GM18499 (cell line): Measurements from ENCODE around the gene ERAL1.
"Not testable (repeated sequence)": the region's sequence is repeated elsewhere in the genome, so short reads cannot be mapped to it uniquely, and the experiment has no call there.

ENCODE experiments used
- ATAC-seq: cut with Tn5 transposase; IDR thresholded peaks from one replicate; pipeline ENCODE4 v1.9.1; 2021; ENCODE audit warnings: moderate number of reproducible peaks; ENCODE audit not compliant: insufficient read depth, unreplicated experiment

ERAL1 gene

DNA sequence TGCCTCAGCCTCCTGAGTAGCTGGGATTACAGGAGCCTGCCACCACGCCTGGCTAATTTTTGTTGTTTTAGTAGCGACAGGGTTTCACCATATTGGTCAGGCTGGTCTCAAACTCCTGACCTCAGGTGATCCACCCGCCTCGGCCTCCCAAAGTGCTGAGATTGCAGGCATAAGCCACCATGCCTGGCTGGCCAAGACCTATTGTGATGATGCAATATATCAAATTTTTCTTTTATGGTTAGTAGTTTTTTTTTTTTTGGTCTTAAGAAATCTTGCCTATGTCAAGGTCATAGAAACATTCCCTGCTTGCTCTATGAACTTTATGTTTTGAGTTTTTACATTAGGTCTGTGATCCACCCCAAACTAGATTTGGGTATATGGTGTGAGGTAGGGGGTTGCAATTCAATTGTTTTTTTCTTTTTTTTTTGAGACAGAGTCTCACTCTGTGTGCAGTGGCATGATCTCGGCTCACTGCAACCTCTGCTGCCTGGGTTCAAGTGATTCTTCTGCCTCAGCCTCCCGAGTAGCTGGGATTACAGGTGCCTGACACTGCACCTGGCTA, 22.4 kb downstream of the ERAL1 start:
- not testable (repeated sequence) for ATAC-seq

DNA sequence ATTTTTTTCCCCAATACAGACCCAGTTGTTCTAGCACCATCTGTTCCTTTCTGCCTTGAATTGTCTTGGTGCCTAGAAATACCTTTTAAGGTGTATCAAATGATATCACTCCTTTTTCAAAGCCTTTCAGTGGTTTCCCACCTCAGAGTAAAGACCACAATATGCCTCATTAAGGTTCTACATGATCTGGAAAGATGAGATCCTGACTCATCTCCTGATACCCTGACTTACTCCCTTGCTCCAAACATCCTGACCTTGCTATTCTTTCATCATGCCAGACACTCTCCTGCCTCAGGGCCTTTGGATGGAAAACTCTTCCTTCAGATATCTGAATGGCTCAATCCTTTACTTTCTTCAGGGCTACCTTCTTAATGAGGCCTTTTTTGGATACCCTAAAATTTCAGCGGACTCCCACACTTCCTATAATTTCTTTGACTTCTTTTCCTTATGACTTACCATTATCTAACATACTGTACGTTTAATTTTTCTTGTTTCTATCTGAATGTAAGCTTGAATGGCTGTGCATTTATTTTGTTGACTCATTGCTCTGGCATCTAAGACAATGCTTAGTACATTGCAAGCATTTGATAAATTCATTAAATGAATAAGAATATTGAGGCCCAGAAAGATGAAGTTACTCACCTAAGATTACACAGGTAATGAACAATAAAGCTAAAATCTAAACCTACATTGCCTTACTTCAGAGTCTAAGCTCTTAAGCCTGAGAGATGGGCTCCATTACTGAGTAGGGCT, 23.5 kb downstream of the ERAL1 start:
- ATAC-seq, result no peak

DNA sequence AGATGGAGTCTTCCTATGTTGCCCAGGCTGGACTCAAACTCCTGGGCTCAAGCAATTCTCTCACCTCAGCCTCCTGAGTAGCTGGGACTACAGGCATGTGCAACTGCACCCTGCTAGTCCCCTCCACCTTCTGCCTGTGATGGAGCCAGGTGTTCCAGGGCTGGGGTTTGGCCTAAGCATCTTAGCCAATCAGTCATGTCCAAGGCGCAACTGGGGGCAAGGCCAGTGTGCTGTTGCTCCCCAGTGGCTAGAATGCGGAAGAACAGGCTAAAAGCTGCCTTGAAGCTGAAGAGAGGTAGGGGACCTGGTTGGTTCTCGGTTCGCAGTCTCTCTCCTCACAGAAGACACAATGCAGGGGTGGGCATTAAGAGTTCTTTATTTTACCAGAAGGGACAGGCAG, 24.2 kb downstream of the ERAL1 start:
- no peak for ATAC-seq

DNA sequence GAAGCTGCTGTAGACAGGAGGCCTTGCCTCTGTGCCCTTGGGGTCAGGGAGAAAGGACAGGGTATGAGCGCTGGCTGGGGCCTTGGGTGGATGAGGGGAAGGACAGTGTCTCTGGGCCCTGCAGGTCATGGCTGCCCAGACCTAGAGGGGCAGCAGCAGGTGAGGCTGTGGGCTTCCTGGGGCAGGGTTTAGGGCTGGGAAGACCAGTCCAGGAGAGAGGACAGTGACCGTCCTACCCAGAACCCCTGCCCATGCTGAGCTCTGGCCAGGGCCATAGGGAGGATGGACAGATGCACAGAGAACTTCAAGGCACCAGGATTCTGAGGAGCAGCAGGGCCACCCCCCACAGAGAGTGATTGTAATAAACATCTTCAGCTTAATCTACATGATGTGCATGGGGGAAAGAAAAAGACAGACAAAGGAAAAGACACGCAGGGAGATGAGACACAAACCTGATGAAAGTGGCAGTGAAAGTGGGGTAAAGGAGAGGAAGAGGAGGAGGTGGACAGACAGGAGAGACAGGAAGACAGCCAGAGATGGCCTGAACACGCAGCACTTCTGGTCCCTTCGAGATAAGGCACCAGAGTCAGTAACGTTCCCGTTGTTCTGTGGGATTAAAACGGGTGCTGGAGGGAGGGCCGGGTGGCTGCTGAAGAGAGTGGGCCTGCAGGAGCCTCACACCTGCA, 25.2 kb downstream of the ERAL1 start:
- no peak for ATAC-seq

DNA sequence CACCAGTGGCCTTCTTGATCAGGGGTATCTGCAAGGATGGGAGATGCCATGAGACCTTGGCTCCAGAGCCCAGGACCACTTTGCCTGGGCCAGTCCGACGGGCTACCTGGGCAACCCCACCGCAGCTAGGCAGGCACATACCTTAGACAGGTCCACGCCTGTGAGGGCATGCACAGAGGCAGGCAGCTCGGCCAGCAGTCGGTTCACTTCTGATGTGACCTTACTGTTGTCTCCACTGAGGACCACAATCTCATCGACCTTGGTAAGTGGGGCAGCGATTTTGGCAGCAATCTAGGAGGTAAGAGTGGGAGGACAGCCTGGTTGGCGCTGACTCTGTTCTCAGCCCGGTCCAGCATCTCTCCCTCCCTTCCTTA, 25.7 kb downstream of the ERAL1 start:
- no peak for ATAC-seq

DNA sequence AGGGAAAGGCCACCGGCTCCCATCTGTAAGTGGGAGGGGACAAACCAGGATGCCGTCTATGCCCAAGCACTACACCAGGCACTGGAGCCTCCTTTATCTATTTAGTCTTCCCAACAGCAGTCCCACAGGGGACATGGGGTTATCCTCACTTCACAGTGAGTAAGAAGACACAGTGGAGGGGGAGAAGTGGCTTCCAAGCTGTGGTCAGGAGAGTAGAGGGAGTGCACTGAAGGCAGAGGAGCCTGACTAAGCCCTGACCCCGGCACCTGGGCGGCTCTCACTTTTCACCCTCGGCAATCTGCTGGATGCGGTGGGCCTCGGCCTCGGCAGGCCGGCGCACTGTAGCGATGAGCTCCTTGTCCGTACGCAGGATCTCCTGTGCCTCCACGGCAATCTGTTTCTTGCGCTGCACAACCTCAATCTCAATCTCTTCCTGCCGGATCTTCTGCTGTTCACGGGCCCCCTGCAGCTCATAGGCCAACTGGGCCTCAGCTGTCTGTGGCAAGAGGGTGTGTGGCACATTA, 26.8 kb downstream of the ERAL1 start:
- no peak for ATAC-seq

DNA sequence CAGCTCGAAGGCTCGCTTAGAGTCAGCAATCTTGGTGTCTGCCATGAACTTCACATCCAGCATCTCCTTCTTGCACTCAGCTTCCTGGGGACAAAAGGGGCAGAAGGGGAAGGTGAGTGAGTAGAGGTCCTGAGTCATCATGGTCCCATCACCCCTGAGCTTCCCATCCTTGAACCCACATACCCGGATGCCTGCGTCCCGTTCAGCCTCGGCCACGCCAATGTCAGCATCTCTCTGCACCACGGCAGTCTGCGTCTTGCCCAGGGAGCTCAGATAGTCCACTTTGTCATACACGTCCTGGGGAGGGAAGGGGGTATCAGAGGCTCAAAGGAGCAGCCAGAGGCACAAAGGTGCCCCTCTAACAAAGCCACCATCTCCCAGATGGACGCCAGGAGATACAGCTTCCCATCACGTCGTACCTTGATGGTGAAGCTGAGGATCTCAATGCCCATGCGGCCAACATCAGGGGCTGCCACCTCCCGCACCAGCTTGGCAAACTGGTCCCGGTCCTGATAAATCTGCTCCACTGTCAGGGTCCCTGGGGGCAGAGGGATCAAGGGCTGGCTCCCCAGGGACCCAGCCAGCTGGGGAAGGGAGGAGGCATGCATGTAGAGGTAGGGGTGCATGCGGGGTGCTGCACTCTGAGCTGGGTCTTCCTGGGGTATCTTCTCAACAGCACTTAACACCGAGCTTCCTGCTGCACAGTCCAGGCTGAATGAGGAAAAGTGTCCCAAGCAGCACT, 27.5 kb downstream of the ERAL1 start:
- no peak for ATAC-seq

DNA sequence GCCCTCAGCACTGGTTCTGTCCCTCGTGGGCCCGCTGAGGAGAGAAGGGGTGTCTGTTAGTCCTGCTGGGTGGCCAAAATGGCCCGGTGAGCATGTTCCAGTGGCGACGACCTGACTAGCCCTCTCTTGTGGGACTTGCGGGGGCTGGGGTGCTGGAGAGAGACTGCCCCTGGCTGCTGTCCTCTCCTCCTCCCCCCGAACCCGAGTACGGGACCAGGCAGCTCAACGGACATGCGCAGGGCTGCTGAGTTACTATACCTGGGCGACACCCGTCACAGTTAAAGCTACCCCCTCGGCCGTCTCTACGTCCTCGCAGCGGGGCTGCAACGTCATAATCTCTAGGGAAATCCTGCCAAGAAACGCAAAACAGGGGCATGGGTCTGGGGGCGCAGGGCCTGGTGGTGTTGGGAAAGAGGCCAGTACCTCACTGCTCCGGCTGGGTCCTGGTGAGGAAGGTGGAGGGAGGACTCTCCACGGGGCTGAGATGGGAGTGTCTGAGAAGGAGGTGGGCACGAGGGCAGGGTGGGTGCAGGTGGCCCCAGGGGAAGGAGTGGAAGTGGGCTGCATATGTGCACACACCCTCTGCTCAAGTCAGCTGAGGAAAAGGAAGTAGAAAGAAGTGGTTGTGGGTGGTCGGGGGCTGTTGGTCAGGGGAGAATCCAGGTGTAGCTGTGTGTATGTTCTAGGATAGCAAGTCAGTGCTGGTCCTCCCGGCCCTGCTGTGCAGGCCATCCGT, 29.3 kb downstream of the ERAL1 start:
- no peak for ATAC-seq

DNA sequence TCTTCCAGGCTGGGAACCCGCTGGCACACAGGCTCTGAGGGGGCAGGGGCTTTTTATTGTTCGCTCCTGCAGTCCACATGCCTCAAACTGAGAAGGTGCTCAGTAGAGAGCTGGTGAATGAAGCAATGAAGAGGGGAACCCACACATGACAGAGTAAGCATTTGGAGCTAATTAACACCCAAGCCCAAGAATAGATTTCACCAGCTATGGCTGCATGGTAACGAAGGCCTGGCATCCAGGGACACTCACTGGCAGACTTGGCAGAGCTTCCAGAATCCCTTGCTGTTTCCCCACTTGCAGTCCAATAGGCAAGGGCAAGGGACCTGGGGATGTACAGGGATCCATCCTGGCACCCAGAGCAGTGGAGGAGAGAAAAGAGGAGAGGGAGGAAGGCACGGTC, 30.5 kb downstream of the ERAL1 start:
- ATAC-seq, result no peak

DNA sequence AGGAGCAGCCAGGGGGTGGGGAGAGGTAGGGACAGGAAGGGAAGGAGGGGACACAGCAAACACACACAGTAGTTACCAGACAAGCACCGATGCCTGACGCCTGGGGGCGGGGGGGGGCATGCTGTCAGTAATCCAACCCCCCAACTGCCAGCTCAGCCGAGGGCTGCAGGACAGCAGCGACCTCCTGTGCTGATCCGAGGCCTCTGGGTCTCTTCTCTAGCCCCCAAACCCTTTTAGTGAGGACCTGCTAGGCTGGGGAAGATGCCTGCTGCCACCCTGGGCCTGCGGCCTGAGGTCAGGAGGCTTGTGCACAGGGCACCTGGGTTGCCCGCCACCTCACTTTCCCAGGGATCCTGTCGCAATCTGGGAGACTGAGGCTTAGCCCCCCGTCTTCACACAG, 31.1 kb downstream of the ERAL1 start:
- ATAC-seq, result no peak

DNA sequence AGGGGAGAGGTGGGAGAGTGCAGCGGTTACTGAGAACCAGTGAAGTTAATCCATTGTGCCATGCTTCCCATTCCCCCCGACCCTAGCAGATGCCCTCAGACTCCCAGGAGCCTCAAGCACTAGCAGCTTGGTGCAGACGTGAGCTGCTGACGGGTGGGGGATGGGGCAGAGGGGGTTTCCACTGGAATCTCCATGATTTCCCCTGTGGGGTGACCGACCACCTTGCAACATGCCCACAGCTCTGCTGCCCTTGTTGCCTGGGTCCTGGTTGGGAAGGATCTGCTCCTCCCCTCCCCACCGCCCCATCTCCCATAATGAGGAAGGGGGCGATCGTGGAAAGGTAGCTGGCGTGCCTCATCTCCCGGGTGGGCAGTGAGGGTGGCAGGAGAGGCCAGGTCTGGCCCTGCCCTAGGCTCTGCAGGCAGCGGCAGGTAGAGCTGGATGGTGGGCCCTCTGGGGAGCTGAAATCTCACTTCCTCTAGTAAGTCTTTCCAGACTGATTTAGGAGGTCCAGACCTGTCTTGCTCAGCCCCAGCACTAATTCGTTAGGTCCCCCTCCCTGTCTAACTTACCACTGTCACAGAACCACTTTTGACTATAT, 33.2 kb downstream of the ERAL1 start:
- ATAC-seq, result no peak

DNA sequence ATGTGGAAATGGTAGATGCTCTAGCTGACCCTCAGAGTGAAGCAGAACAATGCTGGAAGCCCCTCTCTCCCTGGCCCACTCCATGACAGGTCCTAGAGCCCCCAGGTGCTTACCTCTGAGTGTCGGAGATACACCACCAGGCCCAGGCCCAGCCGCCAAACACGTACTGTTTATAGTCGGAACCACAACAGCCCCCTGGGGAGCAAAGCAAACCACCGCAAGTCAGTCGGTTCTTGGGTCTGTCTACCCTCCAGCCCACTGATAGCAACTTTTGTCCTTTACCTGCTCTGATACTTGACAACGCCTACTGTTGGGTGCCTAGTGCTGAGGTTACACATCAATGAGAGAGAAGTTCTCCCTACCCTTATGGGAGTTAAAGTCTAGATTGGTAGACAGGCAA, 34.0 kb downstream of the ERAL1 start:
- ATAC-seq, result no peak

DNA sequence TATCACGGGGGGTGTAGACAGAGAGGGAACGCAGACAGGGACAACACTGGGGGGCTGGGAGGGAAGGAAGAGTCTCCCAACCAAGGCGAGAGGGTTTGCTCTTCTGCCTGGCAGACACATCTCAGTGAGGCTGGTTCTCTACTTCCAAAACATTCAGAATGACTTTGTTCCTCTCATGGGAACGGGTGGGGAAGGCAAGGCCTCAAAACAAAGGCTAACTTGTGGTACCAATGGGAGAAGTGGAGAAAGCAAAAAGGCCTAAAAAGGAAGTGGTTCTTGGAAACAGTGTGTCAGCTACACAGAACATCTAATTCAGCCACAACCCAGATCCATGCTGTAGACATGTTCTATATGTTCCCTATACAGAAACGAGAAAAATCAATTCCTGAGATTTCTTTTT, 35.2 kb downstream of the ERAL1 start:
- no peak for ATAC-seq

DNA sequence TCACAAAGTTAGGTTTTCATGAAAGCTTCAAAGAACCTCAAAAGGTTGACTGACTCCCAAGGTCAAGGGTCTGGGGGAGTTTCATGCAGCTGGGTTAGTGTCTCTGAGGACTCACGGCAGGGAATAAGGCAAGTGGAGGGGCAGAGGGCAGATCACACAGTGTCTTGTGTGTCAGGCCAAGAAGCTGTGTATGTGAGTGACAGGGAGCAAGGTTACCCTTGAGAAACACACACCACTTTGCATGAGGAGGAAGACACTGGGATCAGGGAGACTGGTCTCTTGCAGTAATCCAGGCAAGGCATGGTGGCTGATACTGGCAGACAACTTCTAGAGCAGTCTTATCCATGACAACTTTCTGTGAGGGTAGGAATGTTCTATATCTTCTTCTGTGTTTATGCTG, 36.4 kb downstream of the ERAL1 start:
- no peak for ATAC-seq

DNA sequence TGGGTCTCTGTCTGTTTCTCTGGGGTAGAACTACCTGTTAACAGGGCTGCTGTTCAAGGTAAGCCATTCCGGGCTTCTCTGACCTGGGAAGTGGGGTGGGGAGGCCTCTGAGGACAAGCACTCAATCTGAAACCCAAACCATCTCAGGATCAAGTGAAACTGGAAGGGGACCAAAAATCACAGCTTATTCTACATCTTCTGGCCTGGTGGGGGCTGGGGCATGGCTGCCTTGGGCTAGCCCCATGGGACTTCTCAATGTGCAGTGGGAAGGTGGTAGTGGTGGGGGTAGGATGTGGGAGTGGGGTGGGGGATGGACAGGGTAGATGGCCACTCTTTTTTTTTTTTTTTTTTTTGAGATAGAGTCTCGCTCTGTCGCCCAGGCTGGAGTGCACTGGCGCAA, 37.2 kb downstream of the ERAL1 start:
- ATAC-seq, result no peak

DNA sequence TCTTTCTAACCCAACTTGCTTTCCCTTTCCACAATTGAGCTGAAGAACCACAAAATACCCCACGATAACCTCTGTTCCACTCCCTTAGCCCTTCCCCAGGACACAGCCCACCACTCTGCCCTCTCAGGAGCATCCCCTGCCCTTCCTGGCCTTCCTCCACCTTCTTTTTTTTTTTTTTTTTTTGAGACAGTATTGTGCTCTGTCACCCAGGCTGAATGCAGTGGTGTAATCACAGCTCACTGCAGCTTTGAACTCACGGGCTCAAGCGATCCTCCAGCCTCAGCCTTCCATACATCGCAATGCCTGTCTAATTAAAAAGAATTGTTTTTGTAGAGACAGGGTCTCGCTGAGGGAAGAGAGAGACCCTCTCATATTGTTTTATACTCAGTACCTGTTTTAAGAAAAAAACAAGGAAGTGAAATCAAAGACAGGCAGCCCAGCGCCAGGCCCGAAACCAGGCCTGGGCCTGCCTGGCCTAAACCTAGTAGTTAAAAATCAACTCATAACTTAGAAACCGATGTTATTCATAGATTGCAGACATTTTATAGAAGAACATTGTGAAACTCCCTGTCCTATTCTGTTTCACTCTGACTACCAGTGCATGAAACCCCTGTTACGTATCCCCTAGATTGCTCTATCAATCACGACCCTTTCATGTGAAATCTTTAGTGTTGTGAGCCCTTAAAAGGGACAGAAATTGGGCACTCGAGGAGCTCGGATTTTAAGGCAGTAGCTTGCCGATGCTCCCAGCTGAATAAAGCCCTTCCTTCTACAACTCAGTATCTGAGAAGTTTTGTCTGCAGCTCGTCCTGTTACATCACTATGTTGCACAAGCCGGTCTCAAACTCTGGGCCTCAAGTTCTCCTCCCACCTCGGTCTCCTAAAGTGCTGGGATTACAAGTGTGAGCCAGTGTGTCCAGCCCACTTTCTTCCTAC, 38.7 kb downstream of the ERAL1 start:
- not testable (repeated sequence) for ATAC-seq

DNA sequence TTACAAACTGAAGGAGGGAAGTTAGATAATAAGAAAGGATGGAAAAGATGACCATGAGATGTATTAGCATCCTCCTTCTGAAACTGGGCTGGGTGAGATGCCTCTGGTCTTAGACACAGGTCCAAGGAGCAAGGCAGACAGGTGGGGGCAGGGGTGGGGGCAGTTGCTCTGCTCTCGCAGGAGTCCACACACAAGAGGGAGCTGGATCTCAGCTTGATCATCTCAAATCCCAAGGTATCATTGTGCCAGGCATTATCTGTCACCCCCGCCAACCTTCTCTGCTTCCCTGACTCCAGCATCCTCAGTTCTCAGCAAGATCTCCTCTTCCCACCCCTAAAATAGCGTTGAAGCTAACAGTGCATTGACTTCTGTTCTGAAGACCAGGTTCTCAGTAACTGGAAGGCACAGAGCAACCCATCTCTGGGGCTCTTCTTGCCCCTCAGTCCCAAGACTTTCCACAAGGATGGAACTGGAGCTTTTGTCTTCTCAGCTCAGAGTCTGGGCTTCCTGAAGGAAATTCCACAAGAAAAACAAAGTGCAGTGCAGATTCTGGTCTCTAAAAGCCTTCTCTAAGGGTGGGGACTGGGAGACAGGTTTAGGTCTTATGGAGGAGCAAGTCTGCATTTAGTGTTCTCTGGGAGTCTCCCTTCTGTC, 41.1 kb downstream of the ERAL1 start:
- no peak for ATAC-seq

DNA sequence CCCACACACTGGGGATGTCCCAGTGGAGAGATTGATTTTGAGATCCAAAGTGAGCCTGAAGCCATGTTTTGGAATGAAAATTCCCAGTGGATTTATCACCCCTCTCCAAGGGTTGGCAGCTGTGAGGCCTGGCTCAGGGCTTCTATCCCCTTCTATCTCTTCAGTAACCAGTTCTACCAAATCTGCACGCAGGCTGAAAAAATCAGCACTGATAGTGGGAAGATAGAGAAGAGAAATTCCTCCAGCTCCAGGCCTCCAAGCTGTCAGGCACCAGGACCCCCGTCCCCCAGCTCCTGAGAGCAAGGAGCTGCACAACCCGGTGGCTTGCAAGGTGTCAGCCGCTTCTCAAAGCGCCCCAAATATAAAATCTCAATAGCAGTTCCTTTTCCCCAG, 41.7 kb downstream of the ERAL1 start:
- ATAC-seq, result no peak
